Progenitor cell of endocrine pancreas (in vitro differentiated cells): ENCODE results near the gene PPP1R1C. TPM values are rescaled to one million over a fixed set of nuclear protein-coding genes. Genes with fewer than 3 reads are reported as not detected.

ENCODE experiments used
- DNase-seq: peaks from one replicate; pipeline ENCODE4 v3.0.0; 2021; ENCODE audit warnings: low spot score; ENCODE audit not compliant: unreplicated experiment
- H3K27ac Mint-ChIP-seq: 2 replicates; pipeline ENCODE4 v1.8.0; 2021; ENCODE audit warnings: mild to moderate bottlenecking, moderate library complexity, mixed read lengths
- H3K27me3 Mint-ChIP-seq: 2 replicates; pipeline ENCODE4 v1.8.0; 2021; ENCODE audit warnings: mixed read lengths
- H3K36me3 Mint-ChIP-seq: 2 replicates; pipeline ENCODE4 v1.8.0; 2022; ENCODE audit warnings: mixed read lengths; ENCODE audit not compliant: insufficient read depth
- H3K4me1 Mint-ChIP-seq: 2 replicates; pipeline ENCODE4 v1.8.0; 2021; ENCODE audit warnings: low read depth, mixed read lengths
- H3K4me3 Mint-ChIP-seq: 2 replicates; pipeline ENCODE4 v1.8.0; 2021; ENCODE audit warnings: low read depth, mild to moderate bottlenecking, moderate library complexity, mixed read lengths
- H3K9me3 Mint-ChIP-seq: 2 replicates; pipeline ENCODE4 v1.8.0; 2021; ENCODE audit warnings: low read depth, mixed read lengths
- total RNA-seq: library from RNA; stranded (reverse); gene quantifications from 2 replicates; pipeline ENCODE4 v1.2.1, GENCODE V29; 2021
- TF ChIP-seq, protein P1 (sequence below): fragments of 200-600 bp; sonication (generic); IDR thresholded peaks from one replicate; pipeline ENCODE4 v1.5.0; 2021; ENCODE audit warnings: antibody characterized with exemption, mild to moderate bottlenecking; ENCODE audit not compliant: unreplicated experiment

PPP1R1C gene
- total RNA-seq, 1 donor from 2014 or later: 5.6 TPM

DNA sequence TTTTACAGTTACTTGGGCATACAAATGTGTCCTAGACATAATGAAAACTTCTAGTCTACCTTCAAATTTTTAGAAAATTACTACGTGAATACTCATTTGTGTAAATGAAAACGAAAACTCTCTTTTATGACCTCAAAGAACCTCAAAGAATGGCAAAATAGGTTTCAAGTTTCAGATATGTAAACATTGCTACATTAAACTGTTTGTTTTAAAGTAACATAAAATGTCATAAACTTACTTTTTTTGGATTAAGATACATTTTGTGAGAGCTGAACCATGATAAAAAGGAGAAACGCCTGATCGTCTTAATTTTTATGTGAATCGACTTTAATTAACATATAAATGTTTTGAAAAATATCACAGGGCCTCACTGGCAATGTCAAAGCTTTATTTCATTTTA lies 91.4 kb downstream of the PPP1R1C start:
- DNase-seq: no peak
- Mint-ChIP-seq H3K4me1 (no peaks in the 10 kb centered on the region), H3K36me3 (no peaks in the 10 kb centered on the region), H3K27me3 (no peaks in the 10 kb centered on the region), H3K27ac (no peak overlapping the region), H3K4me3 (no peak overlapping the region), H3K9me3 (no peaks in the 10 kb centered on the region)
- TF ChIP-seq, protein P1, sequence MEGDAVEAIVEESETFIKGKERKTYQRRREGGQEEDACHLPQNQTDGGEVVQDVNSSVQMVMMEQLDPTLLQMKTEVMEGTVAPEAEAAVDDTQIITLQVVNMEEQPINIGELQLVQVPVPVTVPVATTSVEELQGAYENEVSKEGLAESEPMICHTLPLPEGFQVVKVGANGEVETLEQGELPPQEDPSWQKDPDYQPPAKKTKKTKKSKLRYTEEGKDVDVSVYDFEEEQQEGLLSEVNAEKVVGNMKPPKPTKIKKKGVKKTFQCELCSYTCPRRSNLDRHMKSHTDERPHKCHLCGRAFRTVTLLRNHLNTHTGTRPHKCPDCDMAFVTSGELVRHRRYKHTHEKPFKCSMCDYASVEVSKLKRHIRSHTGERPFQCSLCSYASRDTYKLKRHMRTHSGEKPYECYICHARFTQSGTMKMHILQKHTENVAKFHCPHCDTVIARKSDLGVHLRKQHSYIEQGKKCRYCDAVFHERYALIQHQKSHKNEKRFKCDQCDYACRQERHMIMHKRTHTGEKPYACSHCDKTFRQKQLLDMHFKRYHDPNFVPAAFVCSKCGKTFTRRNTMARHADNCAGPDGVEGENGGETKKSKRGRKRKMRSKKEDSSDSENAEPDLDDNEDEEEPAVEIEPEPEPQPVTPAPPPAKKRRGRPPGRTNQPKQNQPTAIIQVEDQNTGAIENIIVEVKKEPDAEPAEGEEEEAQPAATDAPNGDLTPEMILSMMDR: no peak

DNA sequence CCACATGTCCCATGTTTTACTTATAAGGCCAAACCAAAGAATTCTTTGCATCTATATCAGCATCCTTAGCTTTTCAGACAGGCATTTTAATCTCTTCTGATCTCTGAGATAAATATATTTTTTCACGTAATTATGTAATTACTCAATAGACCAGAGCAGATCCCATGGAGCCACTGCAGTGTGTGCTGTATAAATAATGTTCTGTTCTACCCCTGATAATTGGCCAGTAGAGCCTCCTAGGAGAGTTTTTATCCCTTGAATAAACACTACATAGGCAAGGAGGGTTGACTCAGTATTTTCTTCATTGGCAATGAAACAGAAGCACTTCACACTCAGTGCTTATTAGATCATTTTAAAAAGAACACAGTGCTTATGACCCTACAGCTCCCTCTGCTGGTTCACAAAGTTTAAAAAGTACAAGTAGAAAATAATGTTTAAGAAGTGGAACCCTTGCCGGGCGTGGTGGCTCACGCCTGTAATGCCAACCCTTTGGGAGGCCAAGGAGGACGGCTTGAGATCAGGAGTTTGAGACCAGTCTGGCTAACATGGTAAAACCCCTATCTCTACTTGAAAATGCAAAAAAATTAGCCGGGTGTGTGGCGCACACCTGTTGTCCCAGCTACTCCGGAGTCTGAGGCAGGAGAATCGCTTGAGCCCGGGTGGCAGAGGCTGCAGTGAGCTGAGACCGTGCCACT lies 91.9 kb downstream of the PPP1R1C start:
- H3K4me3 Mint-ChIP-seq: no peak overlapping the region
- no peaks in the 10 kb centered on the region for H3K9me3 Mint-ChIP-seq
- H3K4me1 Mint-ChIP-seq: no peaks in the 10 kb centered on the region
- DNase-seq: no peak
- H3K27ac Mint-ChIP-seq: no peak overlapping the region
- H3K36me3 Mint-ChIP-seq: no peaks in the 10 kb centered on the region
- TF ChIP-seq, protein P1: peak; percentile 79
- no peaks in the 10 kb centered on the region for H3K27me3 Mint-ChIP-seq

DNA sequence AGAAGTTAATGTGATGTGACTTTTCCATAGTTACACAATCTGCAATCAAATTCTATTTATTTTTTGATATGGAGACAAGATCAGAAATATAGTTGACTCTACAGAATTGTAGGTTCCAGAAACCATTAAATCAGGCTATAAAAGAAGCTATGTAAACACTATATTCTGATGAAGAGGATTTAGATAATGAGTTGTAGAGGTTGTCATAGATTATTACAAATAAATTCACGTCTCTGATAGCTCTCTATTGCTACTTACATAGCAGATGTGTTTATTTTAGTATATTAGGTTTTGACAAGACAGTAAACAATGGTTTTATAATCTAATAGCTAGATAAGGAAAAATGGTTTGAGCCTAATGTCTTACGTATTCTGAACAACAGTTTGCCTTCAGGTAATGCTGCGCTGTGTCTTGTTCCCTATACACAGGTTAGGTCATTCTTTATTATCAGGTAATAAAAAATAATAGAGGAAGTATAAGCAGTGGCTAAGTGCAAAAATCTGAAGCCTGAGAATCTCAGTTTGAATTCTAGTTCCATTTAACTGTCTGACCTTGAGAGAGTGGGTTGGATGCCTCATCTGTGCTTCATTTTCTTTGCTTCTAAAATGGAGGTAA lies 93.4 kb downstream of the PPP1R1C start:
- Mint-ChIP-seq H3K27me3 (no peaks in the 10 kb centered on the region), H3K27ac (no peak overlapping the region), H3K36me3 (no peaks in the 10 kb centered on the region), H3K9me3 (peaks cover 6% of the 10 kb centered on the region), H3K4me3 (no peak overlapping the region), H3K4me1 (no peaks in the 10 kb centered on the region)
- no peak for DNase-seq
- TF ChIP-seq, protein P1: no peak

DNA sequence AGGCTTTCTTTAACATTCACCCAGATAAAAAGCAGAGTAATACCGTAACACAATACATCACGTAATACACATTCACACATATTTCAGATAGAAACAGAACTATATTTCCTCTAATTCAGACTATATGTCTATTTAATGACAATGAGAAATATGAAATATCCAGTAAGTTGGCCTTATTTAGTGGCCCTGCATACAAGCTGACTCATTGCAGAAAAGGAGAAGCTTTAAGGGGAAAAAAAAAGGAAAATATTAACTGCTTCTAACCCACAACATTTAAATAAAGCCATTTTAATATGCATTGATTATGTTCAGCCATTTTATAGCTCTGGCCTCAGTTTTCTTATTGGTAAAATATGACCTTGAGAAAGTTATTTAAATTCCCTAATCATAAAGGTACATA lies 94.8 kb downstream of the PPP1R1C start:
- H3K4me1 Mint-ChIP-seq: peaks cover 1% of the 10 kb centered on the region
- no peak overlapping the region for H3K4me3 Mint-ChIP-seq
- TF ChIP-seq, protein P1: no peak
- H3K27ac Mint-ChIP-seq: no peak overlapping the region
- H3K27me3 Mint-ChIP-seq: no peaks in the 10 kb centered on the region
- H3K36me3 Mint-ChIP-seq: no peaks in the 10 kb centered on the region
- no peak for DNase-seq
- peaks cover 16% of the 10 kb centered on the region for H3K9me3 Mint-ChIP-seq

DNA sequence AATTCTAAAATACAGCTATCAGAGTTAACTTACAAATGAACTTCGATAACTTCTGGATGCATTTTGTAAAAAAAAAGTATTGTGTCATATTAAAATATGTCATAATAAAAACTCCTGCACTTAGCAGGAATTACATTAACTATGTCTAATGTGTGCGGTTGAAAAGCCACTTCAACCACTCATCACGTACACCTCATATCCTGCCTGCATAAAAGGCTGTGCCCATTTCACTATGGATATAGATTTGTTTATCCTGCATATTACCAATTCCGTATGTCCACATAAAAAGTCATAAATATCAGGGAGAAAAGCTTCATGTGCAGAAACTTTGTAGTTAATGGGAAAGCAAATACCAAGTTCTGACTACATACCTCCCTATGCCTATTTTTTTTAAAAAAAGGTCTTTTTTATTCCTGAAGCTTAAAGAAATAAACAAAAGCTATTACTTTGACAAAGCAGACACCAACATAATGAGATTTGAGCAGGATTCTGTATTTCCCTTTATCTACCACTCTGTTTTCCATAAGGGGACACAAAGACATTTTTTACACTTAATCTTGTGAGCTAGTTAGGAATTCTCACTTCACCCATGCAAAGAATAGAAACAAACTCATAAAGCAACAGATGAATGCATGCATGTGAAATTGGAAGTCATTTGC lies 96.1 kb downstream of the PPP1R1C start:
- TF ChIP-seq, protein P1: no peak
- Mint-ChIP-seq H3K4me1 (peaks cover 1% of the 10 kb centered on the region), H3K27me3 (no peaks in the 10 kb centered on the region), H3K9me3 (peaks cover 16% of the 10 kb centered on the region), H3K4me3 (no peak overlapping the region), H3K36me3 (no peaks in the 10 kb centered on the region), H3K27ac (no peak overlapping the region)
- no peak for DNase-seq
